Measurements from ENCODE around the gene LRRC14B.

The LRRC14B gene

GRCh38 chr5:191036-191948 lies at the start of gene LRRC14B:
TSS of gene LRRC14B (plus strand) at chr5:191495. CDS start at chr5:191539, 44 bp downstream.
- ATAC-seq: no peak

DNA sequence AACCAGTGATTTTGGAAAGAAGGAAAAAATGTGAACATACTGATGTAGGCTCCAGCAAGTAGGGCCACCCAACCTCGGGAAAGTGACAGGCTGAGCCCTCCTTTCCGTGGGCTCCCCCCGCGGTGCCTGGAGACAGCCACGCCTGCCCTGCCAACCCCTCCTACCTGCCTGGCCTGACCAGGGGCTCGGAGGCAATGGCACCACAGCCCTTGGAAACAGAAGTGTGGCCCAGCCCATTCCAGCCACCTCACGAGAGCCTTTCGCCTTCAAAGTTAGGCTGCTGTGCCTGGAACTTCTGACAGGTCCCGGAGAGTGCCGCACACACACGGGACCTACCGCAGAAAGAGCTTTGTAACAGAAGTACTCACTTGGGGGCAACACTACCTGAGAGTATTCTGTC lies 49.5 kb upstream of the LRRC14B start:
- ATAC-seq: no peak

GRCh38 chr5:142246-142810 lies 49.0 kb upstream of the LRRC14B start:
- ATAC-seq: no peak

DNA sequence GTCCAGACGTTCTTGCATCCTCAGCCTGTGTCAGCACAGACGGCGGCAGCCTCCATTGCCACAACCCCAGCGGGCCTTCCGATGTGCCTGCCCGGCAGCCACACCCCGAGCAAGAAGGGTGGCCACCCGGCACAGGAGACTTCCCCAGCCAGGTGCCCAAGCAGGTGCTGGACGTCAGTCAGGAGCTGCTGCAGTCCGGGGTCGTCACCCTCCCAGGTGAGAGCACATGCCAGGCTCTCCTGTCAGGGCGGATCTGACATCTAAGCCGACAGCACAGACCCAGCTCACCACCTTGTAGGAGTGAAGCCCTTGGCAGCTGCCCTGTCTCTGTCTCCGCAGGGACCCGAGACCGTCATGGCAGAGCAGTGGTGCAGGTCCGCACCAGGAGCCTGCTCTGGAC lies 48.3 kb upstream of the LRRC14B start:
- ATAC-seq: no peak

DNA sequence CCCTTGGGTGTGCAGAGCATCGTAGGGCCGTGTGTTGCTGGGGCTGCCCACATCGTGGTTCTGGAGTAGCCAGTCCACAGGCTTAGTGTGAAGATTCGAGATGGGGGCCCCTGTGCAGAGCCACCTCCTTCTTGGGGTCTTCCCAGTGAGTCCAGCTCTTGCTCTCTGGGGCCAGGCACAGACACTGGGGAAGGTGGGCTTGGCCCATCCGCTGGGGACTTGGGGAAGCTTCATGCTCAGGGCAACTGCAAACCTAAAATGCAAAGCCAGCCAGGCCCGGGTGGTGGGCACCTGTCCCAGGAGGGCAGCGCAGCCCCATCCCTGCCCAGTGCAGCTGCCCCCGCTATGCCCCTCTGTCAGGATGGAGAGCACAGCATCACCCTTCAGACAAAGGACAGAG lies 46.4 kb upstream of the LRRC14B start:
- ATAC-seq: no peak

- no peak for ATAC-seq
Observed at GRCh38 chr5:145585-146323, 45.5 kb upstream of the LRRC14B start.

DNA sequence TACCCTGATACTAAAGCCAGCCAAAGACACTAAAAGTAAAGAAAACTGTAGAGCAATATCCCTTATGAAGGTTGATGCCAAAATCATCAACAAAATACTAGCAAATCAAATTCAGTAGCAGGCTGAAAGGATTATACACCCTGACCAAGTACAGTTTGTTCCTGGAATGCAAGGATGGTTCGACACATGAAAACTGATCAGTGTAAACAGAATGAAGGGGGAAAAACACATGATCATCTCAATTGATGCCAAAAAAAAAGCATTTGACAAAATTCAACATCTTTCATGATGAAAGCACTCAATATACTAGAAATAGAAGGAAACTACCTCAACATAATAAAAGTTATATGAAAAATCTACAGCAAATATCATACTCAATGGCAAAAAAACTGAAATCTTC lies 43.5 kb upstream of the LRRC14B start:
- ATAC-seq: no peak

DNA sequence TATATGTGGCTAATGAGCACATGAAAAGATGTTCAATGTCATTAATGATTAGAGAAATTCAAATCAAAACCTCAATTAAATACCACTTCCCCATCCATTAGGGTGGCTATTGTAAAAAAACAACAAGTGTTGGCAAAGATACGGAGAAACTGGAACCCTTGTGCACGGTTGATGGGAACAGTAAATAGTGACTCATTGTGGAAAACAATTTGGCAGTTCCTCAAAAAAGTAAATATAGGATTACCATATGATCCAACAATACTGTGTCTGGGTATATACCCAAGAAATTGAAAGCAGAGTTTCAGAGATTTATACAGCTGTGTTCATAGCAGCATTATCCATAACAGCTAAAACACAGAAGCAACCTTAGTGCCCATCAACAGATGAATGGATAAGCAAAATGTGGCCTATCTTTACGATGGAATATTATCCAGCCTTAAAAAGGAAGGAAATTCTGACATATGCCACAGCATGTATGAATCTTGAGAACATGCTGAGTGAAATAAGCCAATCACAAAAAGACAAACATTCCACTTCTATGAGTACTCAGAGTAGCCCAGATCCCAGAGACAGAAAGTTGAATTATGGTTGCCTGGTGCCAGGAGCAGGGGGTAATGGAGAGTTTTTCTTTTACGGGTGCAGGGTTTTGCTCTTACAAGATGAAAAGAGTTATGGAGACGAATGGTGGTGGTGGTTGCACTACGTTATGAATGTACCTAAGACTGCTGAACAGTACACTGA lies 41.4 kb upstream of the LRRC14B start:
- no peak for ATAC-seq

DNA sequence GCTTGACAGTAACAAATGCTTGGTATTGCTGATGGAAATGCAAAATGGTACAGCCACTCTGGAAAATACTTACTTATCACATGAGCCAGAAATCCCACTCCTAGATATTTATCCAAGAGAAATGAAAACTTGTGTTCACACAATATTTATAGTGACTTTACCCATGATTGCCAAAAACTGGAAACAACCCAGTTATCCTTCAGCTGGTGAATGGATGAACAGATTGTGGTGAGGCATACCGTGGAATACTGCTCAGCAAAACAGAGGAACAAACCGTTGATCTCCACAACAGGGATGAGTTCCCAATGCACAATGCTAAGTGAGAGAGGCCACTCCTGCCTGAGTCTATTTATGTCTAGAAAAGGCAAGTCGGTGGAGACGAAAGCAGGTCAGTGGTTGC lies 40.5 kb upstream of the LRRC14B start:
- ATAC-seq: no peak

GRCh38 chr5:152077-152476 lies 39.2 kb upstream of the LRRC14B start:
- no peak for ATAC-seq

- ATAC-seq: no peak
Observed at GRCh38 chr5:153256-153655, 38.0 kb upstream of the LRRC14B start.

DNA sequence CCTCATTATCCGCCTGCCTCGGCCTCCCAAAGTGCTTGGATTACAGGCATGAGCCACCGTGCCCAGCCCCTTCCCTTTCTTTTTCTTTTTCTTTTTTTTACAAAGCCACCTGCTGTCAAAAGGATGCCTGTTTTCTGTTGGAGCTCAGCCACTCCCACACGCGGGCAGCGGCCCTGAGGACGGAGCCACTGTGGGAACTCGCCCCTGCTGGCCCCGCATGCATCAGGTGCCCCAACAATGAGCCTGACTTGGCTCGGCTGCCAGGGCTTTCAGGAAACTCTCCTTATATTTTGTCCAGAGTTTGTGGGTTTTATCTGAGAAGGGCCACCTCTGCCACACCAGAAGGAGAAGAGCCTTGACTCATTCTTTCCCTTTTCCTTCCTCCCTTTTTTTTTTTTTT lies 37.1 kb upstream of the LRRC14B start:
- ATAC-seq: no peak

GRCh38 chr5:154826-155225 lies 36.5 kb upstream of the LRRC14B start:
- no peak for ATAC-seq

DNA sequence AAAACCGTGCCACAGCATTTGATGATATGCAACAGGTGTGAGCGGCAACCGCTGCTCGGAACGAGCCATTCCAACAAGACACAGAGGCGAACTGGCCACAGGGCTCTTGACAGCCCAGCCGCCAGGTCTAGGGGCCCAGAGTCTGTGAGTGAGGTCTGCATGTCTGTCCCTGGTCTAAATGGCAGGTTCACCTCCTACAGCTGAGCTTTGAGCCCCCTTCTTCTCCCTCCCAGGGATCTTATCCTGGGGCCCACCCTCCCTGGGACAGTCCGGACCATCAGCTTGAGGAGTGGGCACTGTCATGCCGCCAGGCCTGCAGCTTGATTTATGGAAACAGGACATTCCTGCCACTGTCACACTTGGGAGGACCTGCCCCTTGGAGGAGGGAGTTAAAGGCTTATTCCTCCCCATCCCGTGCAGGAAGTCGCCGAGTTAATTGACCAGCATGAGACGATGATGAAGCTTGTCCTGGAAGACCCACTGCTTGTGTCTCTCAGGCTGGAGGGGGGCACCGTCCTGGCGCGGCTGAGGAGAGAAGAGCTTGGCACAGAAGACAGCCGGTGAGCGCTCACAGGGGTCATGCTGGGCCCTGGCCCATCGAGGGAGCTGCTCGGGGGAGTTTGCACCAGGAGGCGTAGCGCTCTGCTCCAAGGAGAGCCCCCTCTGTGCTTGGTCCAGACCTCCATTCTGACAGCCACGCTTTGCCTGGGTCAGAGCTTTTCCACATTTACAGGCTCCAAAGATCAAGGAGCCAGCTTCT lies 35.5 kb upstream of the LRRC14B start:
- no peak for ATAC-seq

DNA sequence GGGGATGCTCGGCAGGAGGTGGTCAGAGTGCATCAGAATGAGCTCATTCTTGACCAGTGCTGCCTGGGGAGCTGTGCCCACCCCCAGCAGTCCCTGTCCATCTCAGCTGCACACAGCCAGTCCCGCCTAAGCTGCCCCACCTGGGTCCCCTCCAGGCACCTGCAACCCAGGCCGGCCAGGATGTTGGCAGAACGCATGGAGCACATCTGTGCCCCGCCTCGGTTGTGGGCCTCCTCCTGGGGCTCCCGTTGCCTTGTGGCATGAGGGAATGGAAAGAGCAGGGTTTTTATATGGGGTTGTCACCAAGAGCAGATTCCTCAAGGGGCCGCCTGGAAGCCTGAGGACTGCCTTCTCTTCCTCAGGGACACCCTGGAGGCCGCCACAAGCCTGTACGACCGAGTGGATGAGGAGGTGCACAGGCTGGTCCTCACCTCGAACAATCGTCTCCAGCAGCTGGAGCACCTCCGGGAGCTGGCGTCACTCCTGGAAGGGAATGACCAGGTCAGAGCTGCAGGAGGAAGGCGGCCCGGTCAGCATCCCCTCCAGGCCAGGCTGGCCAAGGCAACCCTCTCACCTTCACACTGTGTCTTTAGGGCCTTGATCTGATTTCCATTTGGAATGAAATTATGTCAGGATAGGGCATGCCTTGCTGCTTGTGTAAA lies 34.8 kb upstream of the LRRC14B start:
- no peak for ATAC-seq

- ATAC-seq: no peak
Observed at GRCh38 chr5:157126-157715, 34.1 kb upstream of the LRRC14B start.

GRCh38 chr5:157801-158200 lies 33.5 kb upstream of the LRRC14B start:
- no peak for ATAC-seq

- ATAC-seq: no peak
Observed at GRCh38 chr5:158807-159447, 32.4 kb upstream of the LRRC14B start.

DNA sequence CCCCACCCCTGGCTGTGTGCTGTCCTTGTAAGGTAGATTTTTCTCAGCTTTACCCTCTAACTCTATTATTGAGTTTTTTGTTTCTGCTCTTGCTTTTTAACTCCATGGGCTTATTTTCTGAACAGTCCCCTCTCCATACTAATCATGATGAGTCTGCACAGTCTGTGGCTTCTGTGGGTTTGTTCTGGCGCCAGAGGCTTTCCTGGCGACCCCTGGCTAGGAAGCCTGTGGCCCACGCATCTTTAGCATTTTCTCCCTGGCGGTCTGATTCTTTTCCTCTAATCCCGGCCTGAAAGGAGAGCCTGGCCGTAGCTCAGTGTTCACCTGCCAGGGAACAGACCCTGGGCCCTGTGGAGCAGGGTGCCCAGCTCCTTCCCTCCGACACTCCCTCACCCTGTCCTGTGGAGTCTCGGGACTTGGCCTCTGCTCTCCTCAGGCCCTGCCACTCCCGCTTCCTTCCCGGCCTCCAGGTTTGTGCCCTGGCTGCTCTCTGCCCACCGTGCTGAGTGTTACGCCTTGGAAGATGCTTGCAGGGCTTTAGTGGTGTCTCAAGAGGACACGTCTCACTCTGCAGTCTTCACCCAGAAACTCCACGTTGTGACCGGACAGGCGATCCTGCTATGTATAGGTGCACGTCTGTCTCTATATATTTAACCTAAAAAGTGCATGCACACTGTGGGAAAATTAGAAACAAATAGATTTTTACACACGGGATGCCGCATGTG lies 31.7 kb upstream of the LRRC14B start:
- ATAC-seq: no peak

- ATAC-seq: no peak
Observed at GRCh38 chr5:160173-160510, 31.2 kb upstream of the LRRC14B start.
